CD4-positive, alpha-beta memory T cell (primary cell): ENCODE data around the gene AGPAT1. TPM values are rescaled to one million over a fixed set of nuclear protein-coding genes. Genes with fewer than 3 reads are reported as not detected.
"Not testable (repeated sequence)": the region's sequence is repeated elsewhere in the genome, so short reads cannot be mapped to it uniquely, and the experiment has no call there.

Experiments
- CTCF ChIA-PET: fragments of 350-600 bp; sonication (Branson Sonifier 250); formaldehyde crosslinking; loops from one replicate; lab custom pipeline; 2021; ENCODE audit warnings: inconsistent platforms; ENCODE audit not compliant: partially characterized antibody; lab: Charles Lee
- POLR2A ChIA-PET: fragments of 350-600 bp; sonication (Branson Sonifier 250); formaldehyde crosslinking; loops from one replicate; lab custom pipeline; 2021; ENCODE audit not compliant: partially characterized antibody; lab: Charles Lee
- DNase-seq, 5 donors: peaks; one replicate each; pipeline versions ENCODE4 v3.0.0 to v3.0.0-alpha.2; 2020 to 2022; ENCODE audit warnings: mixed read lengths in 1 of 5
- H3K27ac ChIP-seq: one replicate; pipeline ENCODE4 v1.7.0; 2013; ENCODE audit warnings: low read depth, low read length
- H3K27me3 ChIP-seq: 2 replicates; pipeline ENCODE4 v1.7.0; 2013; ENCODE audit warnings: mild to moderate bottlenecking, low read length, moderate library complexity; ENCODE audit not compliant: insufficient read depth
- H3K36me3 ChIP-seq: 2 replicates; pipeline ENCODE4 v1.7.0; 2013; ENCODE audit warnings: mild to moderate bottlenecking, low read length, moderate library complexity; ENCODE audit not compliant: insufficient read depth
- H3K4me1 ChIP-seq: 2 replicates; pipeline ENCODE4 v1.7.0; 2013; ENCODE audit warnings: mild to moderate bottlenecking, low read length, moderate library complexity; ENCODE audit not compliant: insufficient read depth
- H3K4me3 ChIP-seq, 2 donors: one replicate each; pipeline ENCODE4 v1.7.0; 2013; ENCODE audit warnings: low read length in 2 of 2, mild to moderate bottlenecking in 1 of 2
- H3K9me3 ChIP-seq, 2 donors: one replicate each; pipeline ENCODE4 v1.7.0; 2013; ENCODE audit warnings: low read length in 2 of 2, control low read depth in 1 of 2; ENCODE audit not compliant: control insufficient read depth in 1 of 2
- H3K27ac Mint-ChIP-seq, 7 donors: one replicate each; pipeline ENCODE4 v1.8.0; 2020 to 2021; ENCODE audit warnings: mixed read lengths in 7 of 7, mild to moderate bottlenecking in 6 of 7, inconsistent platforms in 3 of 7, moderate library complexity in 3 of 7
- H3K27me3 Mint-ChIP-seq, 2 donors: one replicate each; pipeline ENCODE4 v1.8.0; 2020 to 2021; ENCODE audit warnings: mixed read lengths in 2 of 2
- H3K36me3 Mint-ChIP-seq, 2 donors: one replicate each; pipeline ENCODE4 v1.8.0; 2020 to 2021; ENCODE audit warnings: mixed read lengths in 2 of 2, inconsistent platforms in 1 of 2, mild to moderate bottlenecking in 1 of 2
- H3K4me1 Mint-ChIP-seq, 4 donors: one replicate each; pipeline ENCODE4 v1.8.0; 2020 to 2021; ENCODE audit warnings: mixed read lengths in 4 of 4, mild to moderate bottlenecking in 1 of 4
- H3K4me3 Mint-ChIP-seq, 8 donors: one replicate each; pipeline ENCODE4 v1.8.0; 2020 to 2021; ENCODE audit warnings: mixed read lengths in 8 of 8, mild to moderate bottlenecking in 7 of 8, moderate library complexity in 6 of 8, inconsistent platforms in 3 of 8
- H3K9me3 Mint-ChIP-seq, 8 donors: one replicate each; pipeline ENCODE4 v1.8.0; 2020 to 2021; ENCODE audit warnings: mixed read lengths in 8 of 8, mild to moderate bottlenecking in 5 of 8, inconsistent platforms in 3 of 8, moderate library complexity in 1 of 8
- intact Hi-C: fragments of 100-400 bp; cut with micrococcal nuclease; formaldehyde crosslinking; loops from one replicate; pipeline ENCODE4 v1.15.1; 2023
- polyA plus RNA-seq, 2 donors: library from polyadenylated mRNA; unstranded; fragments of 300-500 nt; fragmentation: Illumina TruSeq; gene quantifications; one replicate each; pipeline ENCODE4 v1.2.3, GENCODE V29; 2021
- total RNA-seq, 2 experiments: library from RNA; stranded (reverse); gene quantifications; one replicate each; pipeline ENCODE4 v1.2.3, GENCODE V29; 2021

AGPAT1 gene
- total and polyA plus RNA-seq, 4 experiments from 2014 or later, result 15.3 to 32.8 (median 24.3) TPM

- H3K27me3 Mint-ChIP-seq, result no peaks in the 10 kb centered on the region
- peak within 1 kb of the TSS; percentile 93 to 100 (median 99) for H3K27ac Mint-ChIP-seq
- no peaks in the 10 kb centered on the region for H3K27me3 ChIP-seq
- H3K4me3 Mint-ChIP-seq, result peak within 1 kb of the TSS; percentile 98 to 100 (median 99)
- CTCF ChIA-PET, result interaction anchor here (0.9 to 3.3 kb wide), 4 partner anchors 10 to 72 kb away, joined by 3 to 18 read pairs (median 8); no protein-coding TSS in a partner anchor
- H3K4me1 ChIP-seq, result peaks cover 64% of the 10 kb centered on the region
- H3K36me3 ChIP-seq, result peaks cover 22% of the 10 kb centered on the region
- DNase-seq, result peak; percentile 73 to 85 (median 76)
- peak within 1 kb of the TSS; percentile 98 for H3K27ac ChIP-seq
- H3K4me3 ChIP-seq, result peak within 1 kb of the TSS; percentile 81 to 99
- peaks cover 53 to 63% of the 10 kb centered on the region in 2 donors for H3K36me3 Mint-ChIP-seq
- H3K9me3 ChIP-seq, result no peaks in the 10 kb centered on the region
- H3K4me1 Mint-ChIP-seq, result peaks cover 48 to 85% (median 54%) of the 10 kb centered on the region in 4 donors
- peaks cover 0 to 2% (median 0%) of the 10 kb centered on the region in 8 donors for H3K9me3 Mint-ChIP-seq
- intact Hi-C loops, result loop anchor here (1.0 to 10.0 kb wide), 5 partner anchors 12 to 1225 kb away; partner anchors contain the start of genes ATF6B, CUTA, HSD17B8 and PHF1
- POLR2A ChIA-PET, result interaction anchor here (0.9 to 12.7 kb wide), 12 partner anchors 11 to 1087 kb away, joined by 3 to 408 read pairs (median 5); partner anchors contain the start of genes AGPAT1, ATF6B, B3GALT4 and BAG6
Measured at GRCh38 chr6:32190054-32190851, 14.4 kb upstream of the AGPAT1 start, which contains the start of gene PBX2. Gene PBX2, minus strand, starts transcription at chr6:32190202. Its CDS starts 287 bp downstream, at chr6:32189915.

- POLR2A ChIA-PET, result interaction anchor here (0.9 to 12.7 kb wide), 7 partner anchors 10 to 782 kb away, joined by 3 to 408 read pairs (median 10); partner anchors contain the start of genes AGPAT1, ATF6B, EHMT2 and FKBPL
- H3K4me1 ChIP-seq, result peaks cover 59% of the 10 kb centered on the region
- Mint-ChIP-seq H3K9me3 (peaks cover 0 to 2% (median 0%) of the 10 kb centered on the region in 8 donors), H3K4me3 (peak overlapping the region; percentile 86 to 96 (median 92)), H3K27me3 (no peaks in the 10 kb centered on the region), H3K36me3 (peaks cover 53 to 62% of the 10 kb centered on the region in 2 donors), H3K4me1 (peaks cover 42 to 80% (median 49%) of the 10 kb centered on the region in 4 donors), H3K27ac (peak overlapping the region in 6 of 7 donors; percentile 86 to 97 (median 94))
- CTCF ChIA-PET, result interaction anchor here (1.2 to 3.0 kb wide), 2 partner anchors 10 to 35 kb away, joined by 3 to 18 read pairs; no protein-coding TSS in a partner anchor
- H3K27me3 ChIP-seq, result no peaks in the 10 kb centered on the region
- no peak for DNase-seq
- H3K4me3 ChIP-seq, result peak overlapping the region; percentile 44 to 81
- peak overlapping the region; percentile 98 for H3K27ac ChIP-seq
- intact Hi-C loops, result loop anchor here (1.0 to 10.0 kb wide), 5 partner anchors 11 to 1225 kb away; partner anchors contain the start of genes ATF6B, CUTA, HSD17B8 and PHF1
- H3K36me3 ChIP-seq, result peaks cover 22% of the 10 kb centered on the region
- no peaks in the 10 kb centered on the region for H3K9me3 ChIP-seq
Measured at GRCh38 chr6:32189742-32190053, 13.8 kb upstream of the AGPAT1 start.

GRCh38 chr6:32189069-32189741 is 13.3 kb upstream of the AGPAT1 start:
- intact Hi-C loops, result no loop called here
- H3K27ac Mint-ChIP-seq, result peak overlapping the region; percentile 86 to 97 (median 95)
- CTCF ChIA-PET, result interaction anchor here (1.2 to 3.0 kb wide), 2 partner anchors 9 to 34 kb away, joined by 3 to 18 read pairs; no protein-coding TSS in a partner anchor
- peaks cover 39 to 75% (median 44%) of the 10 kb centered on the region in 4 donors for H3K4me1 Mint-ChIP-seq
- Histone ChIP-seq H3K27ac (peak overlapping the region; percentile 98), H3K36me3 (peaks cover 24% of the 10 kb centered on the region), H3K4me1 (peaks cover 57% of the 10 kb centered on the region), H3K9me3 (no peaks in the 10 kb centered on the region), H3K27me3 (no peaks in the 10 kb centered on the region), H3K4me3 (peak overlapping the region; percentile 44 to 81)
- no peak for DNase-seq
- H3K36me3 Mint-ChIP-seq, result peaks cover 53 to 63% of the 10 kb centered on the region in 2 donors
- POLR2A ChIA-PET, result interaction anchor here (0.8 to 12.7 kb wide), 4 partner anchors 9 to 783 kb away, joined by 3 to 408 read pairs (median 96); partner anchors contain the start of genes AGPAT1, ATF6B, FKBPL and RNF5
- H3K9me3 Mint-ChIP-seq, result peaks cover 0 to 2% (median 0%) of the 10 kb centered on the region in 8 donors
- H3K27me3 Mint-ChIP-seq, result no peaks in the 10 kb centered on the region
- peak overlapping the region; percentile 86 to 96 (median 92) for H3K4me3 Mint-ChIP-seq

GRCh38 chr6:32188381-32189068 is 12.6 kb upstream of the AGPAT1 start:
- peak overlapping the region; percentile 44 to 81 for H3K4me3 ChIP-seq
- Mint-ChIP-seq H3K9me3 (peaks cover 0 to 2% (median 0%) of the 10 kb centered on the region in 8 donors), H3K4me3 (peak overlapping the region; percentile 86 to 96 (median 92)), H3K27ac (peak overlapping the region; percentile 86 to 97 (median 95)), H3K4me1 (peaks cover 32 to 68% (median 38%) of the 10 kb centered on the region in 4 donors), H3K36me3 (peaks cover 53 to 66% of the 10 kb centered on the region in 2 donors), H3K27me3 (no peaks in the 10 kb centered on the region)
- DNase-seq, result no peak
- intact Hi-C loops, result no loop called here
- peak overlapping the region; percentile 98 for H3K27ac ChIP-seq
- no peaks in the 10 kb centered on the region for H3K9me3 ChIP-seq
- H3K27me3 ChIP-seq, result no peaks in the 10 kb centered on the region
- H3K4me1 ChIP-seq, result peaks cover 57% of the 10 kb centered on the region
- peaks cover 31% of the 10 kb centered on the region for H3K36me3 ChIP-seq
- ChIA-PET POLR2A (interaction anchor here (0.8 to 12.7 kb wide), 3 partner anchors 9 to 783 kb away, joined by 4 to 408 read pairs (median 188); partner anchors contain the start of genes AGPAT1, ATF6B, FKBPL and RNF5), CTCF (interaction anchor here (1.2 to 3.0 kb wide), 2 partner anchors 9 to 34 kb away, joined by 3 to 18 read pairs; no protein-coding TSS in a partner anchor)

- peak overlapping the region; percentile 96 to 97 (median 97) for H3K27ac Mint-ChIP-seq
- H3K27me3 Mint-ChIP-seq, H3K4me3 ChIP-seq, H3K27me3 ChIP-seq, H3K9me3 Mint-ChIP-seq, intact Hi-C loops, DNase-seq, H3K9me3 ChIP-seq: not testable (repeated sequence)
- ChIA-PET POLR2A (interaction anchor here (0.6 to 12.7 kb wide), 4 partner anchors 7 to 674 kb away, joined by 3 to 408 read pairs (median 104); partner anchors contain the start of genes AGPAT1, ATF6B, FKBPL and RNF5), CTCF (interaction anchor here (0.6 to 0.8 kb wide), 2 partner anchors 10 to 216 kb away, joined by 3 read pairs; partner anchors contain the start of genes DXO and RNF5)
- H3K4me3 Mint-ChIP-seq, result peak overlapping the region; percentile 54 to 96 (median 94)
- H3K36me3 Mint-ChIP-seq, result peaks cover 53 to 71% of the 10 kb centered on the region in 2 donors
- H3K4me1 Mint-ChIP-seq, result peaks cover 30 to 62% (median 35%) of the 10 kb centered on the region in 4 donors
- H3K4me1 ChIP-seq, result peaks cover 57% of the 10 kb centered on the region
- peak overlapping the region; percentile 98 for H3K27ac ChIP-seq
- peaks cover 38% of the 10 kb centered on the region for H3K36me3 ChIP-seq
Measured at GRCh38 chr6:32187725-32188380, 12.0 kb upstream of the AGPAT1 start.
